HG03103 (cell line): Measurements from ENCODE around the gene MMP24.

Experiments used
- ATAC-seq: cut with Tn5 transposase; IDR thresholded peaks from one replicate; pipeline ENCODE4 v1.9.1; 2021; ENCODE audit warnings: low read depth; ENCODE audit not compliant: unreplicated experiment

The MMP24 gene

DNA sequence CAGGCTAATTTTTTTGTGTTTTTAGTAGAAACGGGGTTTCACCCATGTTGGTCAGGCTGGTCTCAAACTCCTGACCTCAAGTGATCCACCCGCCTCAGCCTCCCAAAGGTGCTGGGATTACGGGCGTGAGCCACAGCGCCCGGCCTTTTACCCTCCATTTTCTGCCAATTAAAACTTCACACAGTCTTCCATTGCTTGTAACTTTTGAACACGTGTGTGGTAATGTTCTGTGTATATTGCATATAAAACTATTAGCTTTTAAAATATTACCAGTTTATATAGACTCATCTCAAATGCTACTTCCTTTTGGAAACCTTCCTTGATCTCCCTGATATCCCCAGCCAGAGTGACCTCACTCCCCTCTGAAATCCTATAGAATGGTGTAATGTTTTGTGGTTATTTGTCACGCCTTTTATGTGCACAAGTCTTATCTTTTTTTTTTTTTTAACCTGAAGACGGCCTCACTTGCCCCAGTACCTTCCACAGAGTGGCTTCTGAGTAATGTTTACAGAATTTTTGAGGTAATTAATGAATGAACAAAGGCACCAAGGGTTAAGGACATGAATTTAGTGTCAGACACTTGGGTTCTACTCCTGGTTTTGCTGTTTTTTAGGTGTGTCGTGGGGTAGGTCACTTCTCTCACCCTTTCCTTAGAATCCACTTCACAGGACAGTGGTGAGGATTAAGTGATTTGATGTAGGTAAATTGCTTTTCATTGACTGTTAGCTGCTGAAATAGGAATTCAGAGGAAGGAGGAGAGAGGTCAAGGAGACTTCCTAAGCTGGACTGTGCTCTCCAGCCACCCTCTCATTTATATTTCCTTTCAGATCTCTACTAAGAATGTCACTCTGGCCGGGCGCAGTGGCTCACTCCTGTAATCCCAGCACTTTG lies 11.2 kb upstream of the MMP24 start:
- no peak for ATAC-seq

DNA sequence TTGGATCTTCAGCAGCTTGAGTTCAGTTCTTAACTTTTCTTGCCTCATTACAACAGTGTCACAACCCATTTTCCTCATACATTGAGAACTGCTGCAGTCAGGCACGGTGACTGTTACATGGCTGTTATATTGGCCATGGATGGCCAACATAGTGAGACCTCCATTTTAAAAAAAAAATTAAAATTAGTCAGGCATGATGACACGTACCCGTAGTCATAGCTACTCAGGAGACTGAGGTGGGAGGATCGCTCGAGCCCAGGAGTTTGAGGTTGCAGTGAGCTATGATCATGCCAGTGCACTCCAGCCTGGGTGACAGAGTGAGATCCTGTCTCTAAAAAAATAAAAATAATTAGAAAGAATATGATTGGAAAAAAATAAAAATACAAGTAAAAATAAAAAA lies 9.9 kb upstream of the MMP24 start:
- ATAC-seq: no peak

DNA sequence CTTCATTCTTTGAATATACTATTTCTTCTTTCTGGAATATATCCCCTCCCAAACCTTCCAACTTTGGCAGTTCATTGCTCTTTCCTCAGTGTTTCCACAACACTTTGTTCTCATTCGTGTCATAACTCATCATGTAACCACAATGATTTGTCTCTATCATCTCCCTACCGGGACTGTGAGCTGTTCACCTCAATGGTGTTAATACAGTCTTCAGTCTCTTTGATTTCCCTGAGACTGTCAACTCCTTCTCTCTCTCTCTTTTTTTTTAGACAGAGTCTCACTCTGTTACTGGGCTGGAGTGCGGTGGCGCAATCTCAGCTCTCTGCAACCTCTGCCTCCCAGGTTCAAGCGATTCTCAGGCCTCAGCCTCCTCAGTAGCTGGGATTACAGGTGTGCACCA lies 2.5 kb upstream of the MMP24 start:
- no peak for ATAC-seq

GRCh38 chr20:35224536-35224935 lies 2.0 kb upstream of the MMP24 start:
- ATAC-seq: no peak

DNA sequence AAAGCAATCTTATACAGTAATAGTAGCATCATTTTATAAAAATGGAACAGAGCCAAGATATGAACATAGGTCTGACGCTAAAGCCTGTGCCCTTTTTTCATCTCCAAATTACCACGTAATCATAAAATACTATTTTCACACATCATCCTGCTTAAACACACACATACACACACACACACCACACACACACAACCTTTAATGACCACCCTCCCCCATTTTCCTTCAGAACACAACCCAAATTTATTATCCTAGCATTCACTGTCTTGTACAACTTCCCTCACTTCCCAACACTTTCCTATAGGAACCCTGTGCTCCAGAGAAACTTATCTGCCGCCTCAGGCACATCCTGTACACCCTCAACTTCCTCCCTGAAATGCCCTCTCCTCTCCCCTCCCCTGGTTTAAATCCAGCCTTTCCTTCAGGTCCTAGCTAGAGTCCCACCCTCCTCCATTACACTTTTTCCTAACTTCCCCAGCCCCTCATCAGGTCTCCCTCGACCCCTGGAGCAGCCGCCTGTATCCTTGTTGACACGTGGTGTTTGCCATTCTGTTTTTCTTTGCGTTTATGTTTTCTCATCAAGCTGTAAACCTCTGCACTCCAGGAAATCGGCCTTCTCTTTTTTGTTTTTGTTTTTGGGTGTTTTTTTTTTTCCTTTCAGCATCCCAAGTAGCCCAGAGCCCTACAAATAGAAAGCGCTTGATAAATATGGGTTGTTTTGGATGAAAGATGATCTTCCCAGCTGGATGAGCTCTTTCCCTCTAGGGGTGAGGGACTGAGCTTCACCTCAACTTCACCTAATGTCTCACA lies 968 bp upstream of the MMP24 start:
- ATAC-seq: no peak

DNA sequence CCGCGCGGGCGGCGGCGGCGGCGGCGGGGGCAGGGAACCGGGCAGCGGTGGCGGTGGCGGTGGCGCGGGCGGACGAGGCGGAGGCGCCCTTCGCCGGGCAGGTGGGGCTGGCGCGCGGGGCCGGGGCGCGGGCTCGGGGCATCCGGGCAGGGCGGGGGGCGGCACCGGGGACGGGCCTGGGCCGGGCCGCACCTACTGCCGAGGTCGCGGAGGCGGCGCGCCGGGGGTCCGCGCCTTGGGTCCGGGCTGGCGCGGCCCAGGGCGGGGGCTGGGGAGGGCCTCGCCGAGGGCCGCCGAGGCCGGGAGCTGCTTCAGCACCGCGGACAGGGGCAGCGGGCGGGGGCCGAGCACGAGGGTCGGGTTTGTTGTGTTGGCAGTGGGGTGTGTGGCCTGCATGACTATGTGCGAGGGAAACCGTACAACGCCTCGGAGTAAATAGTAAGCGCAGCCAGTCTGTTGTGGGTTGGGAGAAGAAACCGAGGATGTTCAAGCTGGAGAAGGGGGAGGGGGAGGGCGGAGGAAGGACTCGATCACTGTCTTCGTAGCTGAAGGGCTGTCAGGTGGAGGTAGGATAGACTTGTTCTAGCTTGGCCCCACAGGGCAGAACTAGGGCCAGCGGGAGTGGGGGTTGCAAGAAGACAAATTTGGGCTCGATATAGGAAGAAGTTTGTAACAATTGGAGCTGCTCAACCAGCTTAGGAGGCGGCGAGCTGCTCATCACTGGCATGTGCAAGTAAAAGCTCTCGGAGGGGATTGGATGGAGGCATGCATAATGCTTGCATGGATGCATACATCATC lies 593 bp downstream of the MMP24 start:
- no peak for ATAC-seq

GRCh38 chr20:35232575-35232974 lies 6.1 kb downstream of the MMP24 start:
- ATAC-seq: no peak

DNA sequence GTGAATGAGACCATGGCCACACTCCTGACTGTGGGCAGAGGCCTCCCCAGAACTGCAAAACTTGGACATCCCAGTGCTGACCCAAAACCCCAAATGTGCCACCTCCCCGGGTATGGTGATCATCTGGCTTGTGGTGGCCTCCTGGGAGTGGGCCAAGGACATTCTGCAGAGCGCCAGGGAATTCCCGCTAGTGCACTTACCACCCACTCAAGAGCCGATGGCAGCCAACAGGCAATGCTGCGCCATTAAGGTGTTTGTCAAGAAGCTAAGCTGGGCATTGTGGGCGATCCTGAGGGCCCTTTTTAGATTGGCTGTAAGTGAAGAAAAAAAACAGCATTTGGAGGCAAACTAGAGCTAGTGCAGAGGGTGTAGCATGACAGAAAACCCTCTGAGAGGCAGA lies 9.4 kb downstream of the MMP24 start:
- no peak for ATAC-seq

- no peak for ATAC-seq
Observed at GRCh38 chr20:35237486-35237885, 11.0 kb downstream of the MMP24 start.

GRCh38 chr20:35238170-35238569 lies 11.7 kb downstream of the MMP24 start:
- ATAC-seq: no peak

GRCh38 chr20:35238735-35239134 lies 12.2 kb downstream of the MMP24 start:
- ATAC-seq: no peak

GRCh38 chr20:35240083-35240810 lies 13.8 kb downstream of the MMP24 start:
- ATAC-seq: no peak

DNA sequence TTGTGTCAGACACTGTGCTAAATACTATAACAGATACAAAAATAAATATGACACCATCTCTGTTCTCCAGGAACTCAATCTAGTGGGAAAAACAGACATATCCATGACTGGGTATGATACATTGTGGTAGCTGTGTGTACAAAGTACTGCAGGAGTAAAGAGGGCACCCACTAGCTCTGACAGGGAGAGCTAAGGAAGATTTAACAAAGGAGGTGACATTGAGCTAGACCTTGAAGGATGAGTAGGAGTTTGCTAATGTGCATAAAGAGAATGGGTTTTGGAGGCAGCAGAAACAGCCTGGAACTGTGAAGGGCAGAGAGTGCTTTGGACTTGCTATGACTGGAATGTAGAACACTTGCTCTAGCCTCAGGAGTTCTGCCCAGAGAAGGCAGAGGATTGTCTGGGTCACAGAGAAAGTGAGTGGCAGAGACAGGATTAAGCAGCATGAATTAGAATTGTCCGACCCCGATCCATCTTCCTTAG lies 14.4 kb downstream of the MMP24 start:
- no peak for ATAC-seq

GRCh38 chr20:35243317-35243716 lies 16.8 kb downstream of the MMP24 start:
- no peak for ATAC-seq

GRCh38 chr20:35243986-35244385 lies 17.5 kb downstream of the MMP24 start:
- no peak for ATAC-seq

DNA sequence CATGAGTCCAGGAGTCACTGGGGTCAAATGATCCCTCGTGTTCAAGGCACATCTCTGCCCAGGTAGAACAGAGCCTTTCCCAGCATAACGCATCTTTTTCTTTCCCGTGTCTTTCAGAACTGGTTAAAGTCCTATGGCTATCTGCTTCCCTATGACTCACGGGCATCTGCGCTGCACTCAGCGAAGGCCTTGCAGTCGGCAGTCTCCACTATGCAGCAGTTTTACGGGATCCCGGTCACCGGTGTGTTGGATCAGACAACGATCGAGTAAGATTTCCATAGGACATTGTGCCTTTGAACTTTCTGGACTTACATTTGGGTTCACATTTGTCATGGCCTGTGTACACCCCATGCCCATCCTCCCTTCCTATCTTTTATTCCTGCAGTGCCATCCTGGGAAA lies 20.2 kb downstream of the MMP24 start:
- no peak for ATAC-seq

DNA sequence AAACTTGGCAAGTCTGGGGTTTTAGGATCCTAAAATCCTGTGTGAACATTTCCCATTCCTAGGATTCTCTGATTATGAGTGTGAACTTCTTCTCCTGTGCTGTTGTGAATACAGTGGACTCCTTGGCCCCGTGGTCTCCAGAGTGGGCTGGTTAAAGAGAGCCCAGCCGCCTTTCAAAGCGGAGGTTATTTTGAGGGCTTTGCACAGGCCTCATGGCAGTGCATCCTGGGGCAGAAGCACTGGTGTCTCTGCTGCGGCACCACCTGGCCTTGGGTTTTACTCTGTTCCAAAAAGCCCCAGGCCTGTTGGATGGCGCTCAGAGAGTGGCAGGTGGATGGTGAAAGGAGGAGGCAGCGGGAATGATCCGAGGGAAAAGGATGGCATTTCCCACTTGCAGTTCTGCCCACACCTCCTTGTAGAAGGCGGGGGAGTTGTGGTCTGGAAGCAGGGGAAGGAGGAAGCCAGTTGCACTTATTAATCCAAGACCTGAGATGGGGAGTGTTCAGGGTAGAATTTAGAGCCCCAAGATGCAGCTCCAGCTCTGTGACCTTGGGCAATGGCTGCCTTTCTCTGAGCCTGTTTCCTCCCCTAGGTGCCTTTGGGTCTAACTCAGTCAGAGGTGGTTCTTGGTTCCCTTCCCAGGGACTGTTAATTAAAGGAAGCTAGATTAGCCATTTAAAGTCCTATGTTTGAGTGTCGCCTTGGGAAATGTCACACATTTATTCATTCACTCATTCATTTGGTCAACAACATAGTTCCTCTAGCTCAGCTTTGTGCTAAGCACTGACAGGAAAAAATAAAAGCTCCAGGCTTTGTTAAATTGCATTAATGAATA lies 22.4 kb downstream of the MMP24 start:
- ATAC-seq: no peak

DNA sequence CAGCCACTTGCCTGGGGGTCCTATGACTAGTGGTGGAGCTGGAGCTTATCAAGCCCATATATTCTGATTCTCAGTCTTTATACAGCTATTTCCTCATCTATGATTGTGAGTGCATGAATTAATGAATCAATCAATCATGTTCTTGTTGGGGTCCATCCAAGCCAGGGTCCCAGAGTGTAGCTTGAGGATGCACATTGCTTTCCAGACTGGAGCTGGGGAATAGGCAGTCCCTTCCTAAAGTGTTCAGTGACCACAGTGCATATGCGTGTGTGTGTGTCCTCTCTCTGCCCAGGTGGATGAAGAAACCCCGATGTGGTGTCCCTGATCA lies 25.1 kb downstream of the MMP24 start:
- ATAC-seq: no peak

DNA sequence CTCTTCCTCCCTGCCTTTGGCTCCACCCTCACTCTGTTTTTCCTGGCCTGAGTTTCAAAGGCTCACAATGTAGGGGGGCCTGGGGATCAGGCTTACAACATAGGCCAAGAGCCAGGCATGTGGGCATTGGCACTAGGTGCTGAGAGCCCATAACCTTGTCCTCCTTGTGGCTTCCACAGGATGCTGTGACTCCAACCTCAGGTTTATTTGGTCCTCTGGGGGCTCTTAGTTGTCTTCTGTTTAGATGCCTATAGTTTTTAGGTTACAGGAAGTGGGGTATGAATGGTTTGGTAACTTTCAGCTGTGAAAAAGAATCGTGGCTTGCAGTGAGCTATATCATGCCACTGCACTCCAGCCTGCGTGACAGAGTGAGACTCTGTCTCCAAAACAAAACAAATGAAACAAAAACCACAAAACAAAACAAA lies 25.6 kb downstream of the MMP24 start:
- no peak for ATAC-seq
